Ovary (tissue), 3 donors: ENCODE results near the gene MRNIP.

Experiments
- POLR2A ChIP-seq: fragments of 450-650 bp; IDR thresholded peaks from one replicate; pipeline ENCODE4 v1.6.1; 2017; ENCODE audit warnings: antibody characterized with exemption, mild to moderate bottlenecking, moderate library complexity
- TF ChIP-seq, protein P1 (sequence below), 3 donors: fragments of 450-650 bp in 2 of 3; fragments of 200-600 bp in 1 of 3; IDR thresholded peaks; one replicate each; pipeline versions ENCODE4 v1.5.1 to v1.8.0; 2016 to 2022; ENCODE audit warnings: antibody characterized with exemption in 3 of 3, mild to moderate bottlenecking in 1 of 3
- donor health status: DM: no; HTN: no; CAD: no.

- no peak for TF ChIP-seq POLR2A
- TF ChIP-seq, protein P1, sequence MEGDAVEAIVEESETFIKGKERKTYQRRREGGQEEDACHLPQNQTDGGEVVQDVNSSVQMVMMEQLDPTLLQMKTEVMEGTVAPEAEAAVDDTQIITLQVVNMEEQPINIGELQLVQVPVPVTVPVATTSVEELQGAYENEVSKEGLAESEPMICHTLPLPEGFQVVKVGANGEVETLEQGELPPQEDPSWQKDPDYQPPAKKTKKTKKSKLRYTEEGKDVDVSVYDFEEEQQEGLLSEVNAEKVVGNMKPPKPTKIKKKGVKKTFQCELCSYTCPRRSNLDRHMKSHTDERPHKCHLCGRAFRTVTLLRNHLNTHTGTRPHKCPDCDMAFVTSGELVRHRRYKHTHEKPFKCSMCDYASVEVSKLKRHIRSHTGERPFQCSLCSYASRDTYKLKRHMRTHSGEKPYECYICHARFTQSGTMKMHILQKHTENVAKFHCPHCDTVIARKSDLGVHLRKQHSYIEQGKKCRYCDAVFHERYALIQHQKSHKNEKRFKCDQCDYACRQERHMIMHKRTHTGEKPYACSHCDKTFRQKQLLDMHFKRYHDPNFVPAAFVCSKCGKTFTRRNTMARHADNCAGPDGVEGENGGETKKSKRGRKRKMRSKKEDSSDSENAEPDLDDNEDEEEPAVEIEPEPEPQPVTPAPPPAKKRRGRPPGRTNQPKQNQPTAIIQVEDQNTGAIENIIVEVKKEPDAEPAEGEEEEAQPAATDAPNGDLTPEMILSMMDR (IDR thresholded peaks at IDR 0.05): no peak
Observed at GRCh38 chr5:179839328-179840256, 19.0 kb downstream of the MRNIP start.
